GM21381 (cell line): ENCODE results near the gene RBFOX1.

Experiments used
- ATAC-seq: cut with Tn5 transposase; IDR thresholded peaks from one replicate; pipeline ENCODE4 v1.9.1; 2021; ENCODE audit warnings: mild to moderate bottlenecking, moderate library complexity; ENCODE audit not compliant: unreplicated experiment

RBFOX1 gene

DNA sequence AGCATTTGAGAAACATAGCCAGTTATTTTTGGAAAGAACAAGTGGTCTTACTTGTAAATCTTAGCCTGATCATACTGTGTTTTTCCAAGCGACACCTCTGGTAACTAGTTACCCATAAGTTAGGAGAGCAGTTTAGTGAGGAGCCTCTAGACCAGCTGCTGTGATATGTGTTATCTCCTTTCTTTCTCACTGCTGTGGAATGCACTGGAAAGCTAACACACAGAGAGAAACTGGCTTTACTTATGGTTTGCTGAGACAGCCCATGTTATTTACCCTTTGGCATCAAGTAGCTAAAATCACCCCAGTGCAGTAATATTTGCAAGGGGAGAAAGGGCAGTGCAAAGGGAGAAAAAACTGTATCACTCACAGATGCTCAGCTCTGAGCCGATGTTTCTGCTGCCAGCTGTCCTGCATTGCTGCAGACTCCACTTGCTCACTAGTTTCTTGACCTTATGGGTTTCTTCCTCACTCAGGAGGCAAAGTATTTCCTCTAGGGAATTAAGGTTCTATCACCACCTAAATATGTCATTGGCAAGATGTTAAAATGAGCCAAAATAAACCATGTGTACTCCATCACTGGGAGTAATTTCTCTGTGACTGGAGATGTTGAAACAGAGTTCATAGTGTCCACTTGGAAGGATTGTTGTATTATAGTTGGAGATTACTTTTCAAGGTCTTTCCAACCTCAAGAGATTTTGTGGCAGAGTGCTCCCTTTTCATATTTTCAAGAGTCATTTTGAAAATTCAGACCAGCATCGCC is 2.3 kb downstream of the RBFOX1 start:
- no peak for ATAC-seq

DNA sequence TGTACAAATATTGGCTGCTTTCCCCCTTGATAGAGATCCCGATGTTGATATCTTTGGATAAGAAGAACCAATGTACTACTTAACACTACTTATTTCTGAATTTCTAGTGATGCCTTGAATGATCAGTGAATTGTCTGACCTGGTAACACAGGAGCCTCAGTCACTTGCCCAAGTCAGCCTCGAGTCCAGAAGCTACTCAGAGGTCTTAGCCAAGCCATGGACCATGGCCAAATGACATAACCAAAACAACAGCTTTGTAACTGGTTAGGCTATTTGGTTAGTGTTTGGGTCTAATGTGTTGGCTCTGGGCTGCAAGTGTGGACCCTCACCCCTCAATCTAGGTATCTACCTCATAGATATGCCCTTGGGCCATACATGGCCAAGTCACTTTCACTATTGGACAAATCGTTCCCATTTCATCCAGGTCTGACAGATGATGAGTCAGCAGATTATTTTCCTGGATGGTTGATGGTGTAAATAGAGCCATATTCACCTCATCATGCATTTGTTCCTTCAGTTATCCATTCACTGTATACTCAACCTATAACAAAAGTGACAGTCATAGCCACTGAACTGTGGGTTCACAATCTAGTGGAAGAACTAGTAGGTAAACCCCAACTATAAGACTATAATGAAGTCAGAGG is 3.5 kb downstream of the RBFOX1 start:
- no peak for ATAC-seq

DNA sequence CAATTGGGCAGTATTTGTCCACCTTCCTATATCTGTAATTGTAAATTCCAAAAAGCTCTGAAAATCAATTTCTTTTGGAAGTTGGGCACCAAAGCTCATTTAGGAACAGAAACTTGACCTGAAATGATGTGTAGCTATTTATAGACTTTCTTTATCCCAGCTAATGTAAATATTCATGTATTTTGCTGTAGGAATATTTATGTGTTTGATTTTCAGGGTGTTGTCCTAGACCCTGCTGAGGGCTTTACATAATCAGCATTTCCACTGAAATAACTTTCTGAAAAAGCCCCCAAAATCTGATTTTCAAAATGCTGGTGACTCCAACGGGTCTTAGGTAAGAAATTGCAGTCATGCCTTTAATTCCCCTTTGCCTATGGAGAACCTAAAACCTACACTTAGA is 4.1 kb downstream of the RBFOX1 start:
- ATAC-seq = no peak

DNA sequence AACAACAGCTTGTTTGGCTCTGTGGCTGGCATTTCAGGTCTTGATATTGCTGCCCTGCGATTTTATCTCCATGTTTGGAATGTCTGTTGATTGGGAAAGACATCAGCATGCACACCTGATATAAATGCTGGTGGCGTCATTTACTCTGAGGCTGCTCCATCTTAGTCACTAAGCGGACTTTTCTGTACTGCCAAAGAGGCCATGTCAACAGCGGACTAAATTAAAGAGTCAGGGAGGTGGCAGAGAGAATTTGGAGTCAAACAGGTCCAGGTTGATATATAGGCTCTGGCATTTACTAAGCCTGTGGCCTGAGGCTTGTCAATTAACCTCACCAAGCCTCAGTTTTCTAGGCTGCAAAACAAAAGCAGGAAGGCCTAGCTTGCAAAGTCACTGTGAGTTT is 6.2 kb downstream of the RBFOX1 start:
- no peak for ATAC-seq

DNA sequence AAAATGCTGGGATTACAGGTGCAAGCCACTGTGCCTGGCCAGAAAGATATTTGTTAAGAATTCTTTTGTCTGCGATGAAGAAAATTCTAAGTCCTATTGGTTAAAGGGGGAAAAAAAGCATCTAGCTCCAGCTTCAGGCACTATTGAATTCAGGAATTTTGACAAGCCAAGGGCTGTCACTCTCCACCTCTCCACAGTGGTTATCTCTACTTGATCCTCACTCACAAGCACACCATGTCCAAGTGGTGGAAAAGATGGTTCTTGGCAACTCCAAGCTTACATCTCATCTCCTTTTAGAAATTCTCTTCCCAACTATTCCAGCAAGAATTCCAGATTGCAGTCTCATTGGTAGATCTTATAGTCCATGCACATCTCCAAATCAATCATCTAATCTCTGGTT is 7.1 kb downstream of the RBFOX1 start:
- no peak for ATAC-seq

DNA sequence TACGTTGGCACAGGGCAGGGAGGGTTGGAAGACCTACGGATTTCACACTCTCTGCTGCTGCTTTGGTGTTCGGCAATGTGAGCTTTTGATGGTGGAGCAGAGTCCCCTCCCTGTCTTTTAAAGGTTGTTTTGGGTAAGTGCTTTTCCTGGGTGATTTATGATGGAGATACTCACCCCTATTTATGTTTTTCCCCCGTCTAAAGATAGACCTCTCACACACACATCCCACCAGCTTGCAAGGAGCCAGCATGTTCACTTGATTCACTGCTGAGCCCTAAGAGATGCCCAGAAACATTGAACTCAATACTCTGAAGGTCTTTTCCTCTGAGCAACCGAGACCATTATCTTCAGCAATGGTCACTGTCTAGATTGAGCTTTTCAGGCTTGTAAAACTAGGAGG is 8.3 kb downstream of the RBFOX1 start:
- no peak for ATAC-seq

DNA sequence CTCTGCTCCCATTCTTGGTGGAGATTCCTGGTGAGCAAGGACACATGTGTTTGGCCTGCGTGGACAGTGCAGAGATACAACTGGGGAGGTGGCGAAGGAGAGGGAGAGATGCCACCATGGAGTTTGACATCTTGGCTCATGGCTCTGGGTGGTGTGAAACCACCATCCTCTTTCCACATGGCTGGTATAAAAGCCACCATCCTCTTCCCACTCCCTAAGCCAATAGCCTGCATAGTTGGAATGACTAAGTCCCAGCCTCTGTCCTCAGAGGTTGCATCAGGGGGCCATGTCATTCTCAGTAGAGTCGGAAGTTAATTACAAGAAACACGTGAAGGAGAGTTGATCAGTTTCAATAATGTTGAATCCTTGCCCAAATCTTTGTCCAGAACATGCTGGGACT is 10.0 kb downstream of the RBFOX1 start:
- ATAC-seq = no peak

DNA sequence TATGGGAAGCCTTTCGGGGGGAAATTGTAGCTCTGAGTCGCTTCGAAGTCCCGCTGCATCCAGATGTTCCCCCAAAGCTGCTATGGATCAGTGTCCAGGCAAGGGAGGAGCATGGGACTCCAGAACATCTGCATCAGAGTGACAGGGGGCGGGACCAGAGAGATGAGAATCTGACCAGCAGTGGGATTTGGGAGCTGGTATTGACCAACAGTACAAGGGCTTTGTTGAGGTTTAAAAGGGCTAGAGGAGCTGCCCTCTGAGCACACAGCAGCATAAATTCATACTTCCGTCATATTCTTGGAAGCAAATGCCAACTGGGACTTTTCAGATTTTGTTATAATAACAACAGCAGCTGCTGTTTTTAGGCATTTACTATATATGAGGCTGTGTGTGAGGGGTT is 10.6 kb downstream of the RBFOX1 start:
- ATAC-seq = no peak

DNA sequence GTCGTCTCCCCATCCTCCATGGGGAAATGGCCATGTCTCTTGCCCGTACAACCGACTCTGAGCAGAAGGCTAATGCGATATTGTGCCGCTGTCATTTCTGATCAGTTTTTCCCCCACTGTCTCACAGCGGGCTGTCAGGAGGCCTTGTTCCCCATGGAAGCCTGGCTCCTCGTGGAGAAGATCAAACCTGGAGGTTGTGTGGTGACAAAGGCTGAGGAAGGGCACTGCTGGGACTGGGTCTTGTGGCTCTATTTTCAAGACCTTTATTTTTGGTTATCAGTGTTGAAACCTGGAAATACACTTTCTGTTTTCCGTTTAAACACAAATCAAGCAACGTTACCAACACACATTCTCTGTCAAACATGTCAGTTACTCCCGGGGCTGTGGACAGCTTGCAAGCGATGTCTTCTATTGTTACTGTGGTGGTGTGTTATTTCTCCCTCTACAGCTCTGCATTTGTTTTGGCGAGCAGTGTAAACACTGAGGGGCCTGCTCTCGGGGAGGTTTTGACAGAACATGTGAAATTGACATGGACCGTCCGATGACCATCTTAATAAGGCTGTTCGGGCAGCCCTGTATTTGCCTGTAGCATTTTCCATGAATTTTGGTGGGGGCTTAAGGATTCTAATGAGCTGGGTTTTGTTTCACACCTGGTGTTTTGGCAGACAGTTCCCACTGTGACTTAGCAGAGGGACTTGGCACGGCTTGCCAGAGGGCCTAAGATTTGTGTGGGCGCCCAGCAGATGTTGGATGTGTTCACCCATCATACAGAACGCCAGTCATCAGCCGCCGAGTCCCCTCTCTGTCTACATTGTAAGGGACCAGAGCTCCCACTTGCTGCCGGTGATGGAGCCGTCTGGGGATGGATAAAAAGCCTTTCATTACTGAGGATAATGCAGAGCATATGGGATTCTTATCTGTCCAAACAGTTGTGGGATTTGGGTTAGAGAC is 12.5 kb downstream of the RBFOX1 start:
- no peak for ATAC-seq

DNA sequence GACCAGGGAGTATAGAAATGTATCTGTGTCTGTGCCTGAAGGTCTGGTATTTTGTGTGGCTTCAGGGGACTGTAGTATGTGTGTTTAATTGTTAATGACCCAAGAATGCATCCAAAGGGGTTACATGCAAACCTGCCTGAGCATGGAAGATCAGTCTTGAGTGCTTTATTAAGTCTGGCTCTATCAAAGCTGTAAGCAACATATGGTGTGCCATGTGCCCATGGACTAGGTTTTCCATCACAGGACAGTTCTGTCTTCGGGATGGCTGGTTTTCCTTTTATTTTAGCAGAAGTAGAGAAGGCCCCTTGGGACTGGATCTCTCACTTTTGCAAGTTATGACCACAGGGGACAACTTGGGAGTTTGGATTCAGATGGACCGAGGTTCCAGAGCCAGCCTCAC is 18.2 kb downstream of the RBFOX1 start:
- ATAC-seq = no peak

DNA sequence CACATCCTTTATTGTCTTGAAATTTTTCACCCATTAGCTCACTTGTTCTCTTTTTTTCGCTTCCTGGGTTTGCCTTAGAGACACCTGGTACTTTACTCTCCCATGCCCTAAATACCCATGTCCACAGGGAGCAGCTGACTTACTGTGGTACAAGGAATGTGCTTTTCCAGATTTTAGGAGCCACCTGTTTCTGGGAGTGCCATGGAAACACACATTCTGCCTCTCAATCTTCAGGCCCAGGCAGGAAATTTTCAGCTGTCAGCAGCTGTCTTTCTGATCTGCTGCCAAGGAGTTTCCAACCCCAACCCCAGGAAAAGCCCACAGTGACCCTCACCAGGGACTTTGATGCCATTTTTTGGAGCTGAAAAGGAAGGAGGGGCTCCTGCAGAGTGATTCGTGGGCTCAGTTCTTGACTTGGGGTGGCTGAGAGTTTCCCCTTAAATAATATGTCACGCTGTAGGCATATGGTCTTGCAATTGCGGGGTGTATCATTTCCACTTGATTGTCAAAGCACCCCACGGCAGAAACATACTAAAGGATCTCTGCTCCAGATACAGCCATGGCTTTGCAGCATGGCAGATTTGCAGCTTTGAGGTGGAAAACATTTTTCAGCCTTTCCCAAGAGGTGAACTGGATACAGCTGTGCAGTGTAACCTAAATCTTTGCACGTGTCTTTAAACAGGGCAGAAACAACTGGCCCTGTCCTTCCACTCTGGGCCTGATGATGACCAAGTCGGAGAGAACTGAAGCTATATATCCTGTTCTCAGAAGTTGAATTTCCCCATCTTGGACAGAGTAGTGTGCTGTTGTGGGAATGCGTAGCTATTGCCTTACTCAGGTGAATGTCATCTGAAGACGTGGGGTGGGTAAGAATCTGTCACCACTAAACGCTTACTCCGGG is 19.2 kb downstream of the RBFOX1 start:
- ATAC-seq = no peak

DNA sequence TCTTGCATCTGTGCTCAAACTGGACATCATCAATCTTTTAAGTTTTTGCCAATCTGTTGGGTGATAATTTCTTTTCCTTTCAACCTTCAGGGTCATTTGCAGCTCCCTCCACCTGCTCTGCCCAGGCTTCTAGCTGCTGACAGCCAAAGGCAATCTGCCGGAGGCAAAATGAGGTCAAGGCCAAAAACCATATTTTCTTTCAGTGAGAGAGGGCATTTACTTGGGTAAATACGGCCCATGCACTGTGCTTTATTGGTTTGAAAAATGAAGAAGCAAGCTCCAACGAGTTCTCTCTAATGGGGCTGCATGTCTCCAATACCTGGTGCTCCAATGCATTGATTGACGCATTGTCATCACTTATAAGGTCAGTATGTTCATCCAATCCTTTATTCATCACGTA is 23.1 kb downstream of the RBFOX1 start:
- no peak for ATAC-seq

DNA sequence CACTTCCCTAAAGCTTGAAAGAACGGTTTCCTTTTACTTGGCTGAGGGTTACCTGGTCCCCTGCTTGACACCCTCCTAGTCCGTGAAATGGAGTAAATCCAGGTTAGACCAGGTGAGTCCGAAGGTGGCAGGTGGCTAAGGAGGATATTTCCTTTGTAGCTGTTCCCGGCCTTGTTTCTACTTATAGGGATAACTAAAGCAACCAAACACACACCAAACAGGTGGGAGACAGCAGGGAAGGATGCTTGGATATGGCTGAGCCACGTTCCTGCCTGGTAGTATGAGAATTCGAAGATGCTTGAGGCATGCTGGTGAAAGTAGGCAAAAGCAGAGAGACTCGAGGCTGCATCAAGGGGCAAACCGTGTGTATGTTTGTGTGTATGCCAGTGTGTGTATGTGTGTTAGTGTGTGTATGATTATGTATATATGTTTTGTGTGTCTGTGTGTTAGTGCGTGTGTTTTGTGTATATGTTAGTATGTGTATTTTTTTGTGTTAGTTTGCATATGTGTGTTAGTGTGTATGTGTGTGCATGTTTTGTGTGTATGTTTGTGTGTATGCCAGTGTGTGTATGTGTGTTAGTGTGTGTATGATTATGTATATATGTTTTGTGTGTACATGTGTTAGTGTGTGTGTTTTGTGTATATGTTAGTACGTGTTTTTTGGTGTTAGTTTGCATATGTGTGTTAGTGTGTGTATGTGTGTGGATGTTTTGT is 28.9 kb downstream of the RBFOX1 start:
- ATAC-seq = no peak

DNA sequence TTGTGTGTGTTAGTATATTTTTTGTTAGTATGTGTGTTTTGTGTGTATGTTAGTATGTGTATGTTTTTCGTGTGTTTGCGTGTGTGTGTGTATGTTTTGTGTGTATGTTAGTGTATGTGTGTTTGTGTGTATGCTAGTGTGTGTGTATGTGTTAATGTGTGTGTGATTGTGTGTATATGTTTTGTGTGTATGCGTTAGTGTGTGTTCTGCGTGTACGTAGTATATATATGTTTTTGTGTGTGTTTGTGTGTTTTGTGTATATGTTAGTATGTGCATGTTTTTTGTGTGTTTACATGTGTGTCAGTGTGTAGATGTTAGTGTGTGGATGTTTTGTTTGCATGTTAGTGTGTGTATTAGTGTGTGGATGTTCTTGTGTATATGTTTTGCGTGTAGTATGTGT is 29.6 kb downstream of the RBFOX1 start:
- no peak for ATAC-seq

DNA sequence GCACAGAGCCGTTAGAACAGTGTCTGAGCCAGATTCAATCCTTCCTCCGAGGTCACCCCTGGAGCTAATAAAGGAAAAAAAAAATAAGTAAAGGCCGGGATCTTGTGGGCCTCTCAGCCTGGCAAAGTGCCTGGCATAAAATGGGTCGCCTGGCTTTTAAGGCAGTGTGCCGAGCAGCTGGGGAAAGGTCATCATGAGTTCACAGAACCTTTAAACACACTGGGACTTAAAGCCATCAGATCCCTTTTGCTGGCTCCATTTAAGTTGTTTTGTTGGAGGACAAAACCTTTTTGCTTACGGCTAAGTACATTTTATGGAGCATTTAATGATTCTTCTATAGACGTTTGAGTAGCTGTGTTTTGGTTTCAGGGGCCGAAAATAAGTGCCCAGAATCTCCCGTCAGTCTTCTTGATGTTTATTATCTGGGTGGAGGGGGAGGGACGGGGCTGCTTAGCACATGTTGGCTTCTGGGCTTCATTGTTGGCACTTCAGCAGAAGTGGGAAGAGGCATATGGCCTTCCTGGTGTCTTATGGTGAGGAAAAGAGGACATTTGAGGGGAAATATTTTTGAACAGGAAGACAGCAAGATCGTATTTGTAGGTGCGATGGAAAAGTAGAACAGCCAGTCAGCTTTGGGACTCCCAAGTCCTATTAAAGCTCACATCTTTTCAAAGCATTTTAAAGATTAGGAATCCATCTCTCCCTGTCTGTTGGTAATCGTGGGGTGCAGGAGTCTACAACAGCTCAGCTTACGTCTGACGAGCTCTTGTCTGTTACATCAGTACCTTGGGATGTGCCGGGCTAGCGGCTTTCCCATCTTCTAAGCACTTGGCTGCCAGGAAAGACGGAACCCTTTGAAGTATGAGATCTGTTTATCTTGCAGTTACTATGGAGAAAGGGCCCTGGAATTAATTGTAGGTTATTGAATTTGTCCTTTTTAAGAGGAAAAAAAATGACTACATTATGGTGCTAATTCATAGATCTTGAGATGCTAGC is 31.1 kb downstream of the RBFOX1 start:
- no peak for ATAC-seq

DNA sequence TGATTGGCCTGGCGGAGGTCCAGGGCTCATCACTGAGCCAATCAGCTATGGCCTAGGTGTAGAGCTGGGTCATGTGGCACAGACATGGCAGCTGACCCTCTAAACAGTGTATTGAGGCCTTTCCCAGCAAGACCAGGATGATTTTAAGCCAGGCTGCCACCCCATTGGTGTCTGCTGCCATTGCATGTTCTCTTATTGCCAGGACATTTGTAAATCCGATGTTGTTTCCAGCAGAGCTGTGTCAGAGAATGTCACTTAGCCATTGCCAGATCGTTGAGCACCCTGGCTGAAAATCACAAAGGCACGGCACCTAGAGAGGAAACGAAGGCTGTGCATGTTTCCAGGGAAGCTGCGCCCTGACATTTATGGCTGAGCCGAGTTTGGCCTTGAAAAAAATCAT is 33.4 kb downstream of the RBFOX1 start:
- ATAC-seq = no peak

DNA sequence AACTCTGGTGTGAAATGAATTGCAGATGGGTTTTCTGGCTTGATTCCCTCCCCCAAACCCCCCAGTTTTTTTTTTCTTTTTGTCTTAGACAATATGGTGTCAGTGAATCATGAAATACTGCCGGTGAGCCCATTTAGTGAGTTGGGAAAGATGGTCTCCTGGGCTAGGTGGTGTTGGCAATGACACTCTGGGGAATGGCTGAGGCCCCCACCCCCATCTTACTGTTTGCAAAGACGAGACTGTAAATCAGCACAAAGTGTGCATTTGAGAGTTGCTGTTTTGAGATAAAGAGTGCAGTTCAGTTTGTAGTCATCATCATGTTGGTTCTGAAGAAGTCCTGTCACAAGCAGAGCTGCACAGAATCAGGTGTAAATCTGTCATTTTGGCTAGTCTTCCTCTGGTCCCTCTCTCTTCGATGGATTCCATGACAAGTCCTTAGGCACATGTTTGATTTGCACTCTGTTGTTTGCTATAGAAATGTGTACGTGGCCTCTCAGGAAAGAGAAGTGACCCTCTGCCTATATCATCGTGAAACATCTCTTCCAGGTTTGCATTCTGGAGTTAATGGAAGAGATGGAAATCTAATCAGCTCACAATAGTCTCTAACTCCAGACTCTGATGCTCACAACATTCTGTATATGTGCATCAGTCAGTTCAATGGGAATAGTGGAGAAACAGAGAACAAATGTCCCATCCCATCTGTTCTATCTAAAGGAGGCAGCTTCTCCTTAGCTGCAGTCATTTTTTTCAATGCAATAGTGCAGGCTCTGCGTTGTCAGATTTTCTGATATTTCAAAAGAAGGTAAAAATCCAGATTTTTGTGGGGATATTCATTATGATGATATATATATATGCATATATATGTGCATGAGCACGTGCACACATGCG is 34.6 kb downstream of the RBFOX1 start:
- no peak for ATAC-seq

DNA sequence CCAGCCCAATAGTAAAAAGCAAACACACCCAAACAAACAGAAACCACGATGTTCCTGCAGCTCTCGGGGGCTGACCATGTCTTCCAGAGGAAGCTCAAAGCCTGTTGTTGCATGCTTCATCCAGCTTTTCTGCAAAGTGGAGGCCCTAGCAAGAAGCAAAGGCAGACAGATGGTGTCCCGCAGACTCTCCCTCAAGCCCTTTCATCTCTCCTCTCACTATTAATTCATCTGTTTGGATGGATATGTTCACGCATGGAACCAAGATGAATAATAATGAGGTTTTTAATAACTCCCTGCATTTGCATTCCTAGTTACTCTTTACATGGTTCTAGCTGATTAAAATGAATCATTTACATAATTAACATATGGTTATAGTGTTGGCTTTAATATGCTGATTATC is 36.6 kb downstream of the RBFOX1 start:
- ATAC-seq = no peak
